HEK293 (cell line): ENCODE measurements around the gene RBM15B.

Experiments used
- CTCF ChIP-seq: fragments of 450-650 bp; formaldehyde crosslinking; IDR thresholded peaks from 2 replicates; pipeline ENCODE4 v1.5.1; 2016; ENCODE audit warnings: missing biosample characterization, missing genetic modification characterization
- KLF9 ChIP-seq: fragments of 450-650 bp; formaldehyde crosslinking; IDR thresholded peaks from 2 replicates; pipeline ENCODE4 v1.5.1; 2016; ENCODE audit warnings: missing biosample characterization, missing genetic modification characterization, low read depth
- PATZ1 ChIP-seq: fragments of 450-650 bp; formaldehyde crosslinking; IDR thresholded peaks from 2 replicates; pipeline ENCODE4 v1.5.1; 2016; ENCODE audit warnings: missing biosample characterization, missing genetic modification characterization
- YY1 ChIP-seq: fragments of 450-650 bp; formaldehyde crosslinking; IDR thresholded peaks from 2 replicates; pipeline ENCODE4 v1.5.1; 2018; ENCODE audit warnings: missing biosample characterization, missing genetic modification characterization
- ZBTB44 ChIP-seq: fragments of 450-650 bp; IDR thresholded peaks from 2 replicates; pipeline ENCODE4 v1.5.1; 2018; ENCODE audit warnings: missing biosample characterization, mild to moderate bottlenecking, missing genetic modification characterization
- ZNF10 ChIP-seq: fragments of 450-650 bp; formaldehyde crosslinking; IDR thresholded peaks from 2 replicates; pipeline ENCODE4 v1.5.1; 2017; ENCODE audit warnings: missing biosample characterization, missing genetic modification characterization
- ZNF16 ChIP-seq: fragments of 450-650 bp; formaldehyde crosslinking; IDR thresholded peaks from 2 replicates; pipeline ENCODE4 v1.5.1; 2016; ENCODE audit warnings: low read depth, missing biosample characterization, missing genetic modification characterization
- ZNF660 ChIP-seq: fragments of 450-650 bp; IDR thresholded peaks from 2 replicates; pipeline ENCODE4 v1.5.1; 2018; ENCODE audit warnings: missing biosample characterization, mild to moderate bottlenecking, missing genetic modification characterization
- ZNF768 ChIP-seq: fragments of 450-650 bp; formaldehyde crosslinking; IDR thresholded peaks from 2 replicates; pipeline ENCODE4 v1.5.1; 2018; ENCODE audit warnings: missing biosample characterization, mild to moderate bottlenecking, missing genetic modification characterization

- TF ChIP-seq ZNF16 (tag by site-specific recombination) (no peak), YY1 (tag by site-specific recombination) (no peak), KLF9 (no peak), ZNF768 (no peak), CTCF (tag by site-specific recombination) (no peak), ZBTB44 (no peak), ZNF660 (tag by site-specific recombination) (no peak), ZNF10 (tag by site-specific recombination) (no peak), PATZ1 (tag by site-specific recombination) (no peak)
These were observed 2.5 kb downstream of the RBM15B start for GRCh38 chr3:51393564-51393963.
